ENCODE measurements around the gene SPOCK3. TPM values are rescaled to one million over a fixed set of nuclear protein-coding genes. Genes with fewer than 3 reads are reported as not detected.

The SPOCK3 gene
- total RNA-seq, 2 donors from 2014 or later = 21.1 to 22.5 TPM

GRCh38 chr4:167031534-167032156 is 202.6 kb downstream of the SPOCK3 start:
- Mint-ChIP-seq H3K36me3 (ENCODE audit: low read depth) (no peaks in the 10 kb centered on the region), H3K4me3 (no peak overlapping the region), H3K27me3 (ENCODE audit: insufficient read depth) (no peaks in the 10 kb centered on the region), H3K27ac (peak overlapping the region; percentile 0), H3K4me1 (peaks cover 14% of the 10 kb centered on the region), H3K9me3 (no peaks in the 10 kb centered on the region)
- H3K27ac ChIP-seq (ENCODE audit: low read depth, low read length) = no peak overlapping the region
- TF ChIP-seq, protein P1, sequence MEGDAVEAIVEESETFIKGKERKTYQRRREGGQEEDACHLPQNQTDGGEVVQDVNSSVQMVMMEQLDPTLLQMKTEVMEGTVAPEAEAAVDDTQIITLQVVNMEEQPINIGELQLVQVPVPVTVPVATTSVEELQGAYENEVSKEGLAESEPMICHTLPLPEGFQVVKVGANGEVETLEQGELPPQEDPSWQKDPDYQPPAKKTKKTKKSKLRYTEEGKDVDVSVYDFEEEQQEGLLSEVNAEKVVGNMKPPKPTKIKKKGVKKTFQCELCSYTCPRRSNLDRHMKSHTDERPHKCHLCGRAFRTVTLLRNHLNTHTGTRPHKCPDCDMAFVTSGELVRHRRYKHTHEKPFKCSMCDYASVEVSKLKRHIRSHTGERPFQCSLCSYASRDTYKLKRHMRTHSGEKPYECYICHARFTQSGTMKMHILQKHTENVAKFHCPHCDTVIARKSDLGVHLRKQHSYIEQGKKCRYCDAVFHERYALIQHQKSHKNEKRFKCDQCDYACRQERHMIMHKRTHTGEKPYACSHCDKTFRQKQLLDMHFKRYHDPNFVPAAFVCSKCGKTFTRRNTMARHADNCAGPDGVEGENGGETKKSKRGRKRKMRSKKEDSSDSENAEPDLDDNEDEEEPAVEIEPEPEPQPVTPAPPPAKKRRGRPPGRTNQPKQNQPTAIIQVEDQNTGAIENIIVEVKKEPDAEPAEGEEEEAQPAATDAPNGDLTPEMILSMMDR (conservative IDR thresholded peaks at IDR 0.05) = no peak
- peaks cover 3% of the 10 kb centered on the region for H3K4me1 ChIP-seq (ENCODE audit: control insufficient read depth, insufficient read depth, low read length)
- no peaks in the 10 kb centered on the region for H3K9me3 ChIP-seq (ENCODE audit: control insufficient read depth, low read length)
- H3K27me3 ChIP-seq (ENCODE audit: control insufficient read depth, insufficient read depth, low read length, poor library complexity, severe bottlenecking) = no peaks in the 10 kb centered on the region
- no peak overlapping the region for H3K9ac ChIP-seq (ENCODE audit: extremely low read depth, low read length, poor library complexity, severe bottlenecking)
- no peaks in the 10 kb centered on the region for H3K36me3 ChIP-seq (ENCODE audit: control insufficient read depth, insufficient read depth, low read length)
- no peak overlapping the region for H3K4me3 ChIP-seq (ENCODE audit: low read length)
- no peak for DNase-seq
- 66 to 100% methylated on average over 1 to 3 of the region's 3 CpGs for WGBS, 2 experiments (ENCODE audit: insufficient coverage in 1 of 2, insufficient read length in 1 of 2)

- peaks cover 3% of the 10 kb centered on the region for H3K4me1 ChIP-seq (ENCODE audit: control insufficient read depth, insufficient read depth, low read length)
- TF ChIP-seq, protein P1 (conservative IDR thresholded peaks at IDR 0.05) = no peak
- H3K9me3 ChIP-seq (ENCODE audit: control insufficient read depth, low read length) = no peaks in the 10 kb centered on the region
- H3K27ac Mint-ChIP-seq = no peak overlapping the region
- H3K27me3 ChIP-seq (ENCODE audit: control insufficient read depth, insufficient read depth, low read length, poor library complexity, severe bottlenecking) = no peaks in the 10 kb centered on the region
- no peaks in the 10 kb centered on the region for H3K27me3 Mint-ChIP-seq (ENCODE audit: insufficient read depth)
- H3K4me3 Mint-ChIP-seq = no peak overlapping the region
- no peaks in the 10 kb centered on the region for H3K36me3 ChIP-seq (ENCODE audit: control insufficient read depth, insufficient read depth, low read length)
- no peak overlapping the region for H3K9ac ChIP-seq (ENCODE audit: extremely low read depth, low read length, poor library complexity, severe bottlenecking)
- DNase-seq = no peak
- H3K4me3 ChIP-seq (ENCODE audit: low read length) = no peak overlapping the region
- H3K27ac ChIP-seq (ENCODE audit: low read depth, low read length) = no peak overlapping the region
- WGBS, 2 experiments (ENCODE audit: insufficient coverage in 1 of 2, insufficient read length in 1 of 2) = 88 to 92% methylated on average over 2 to 3 of the region's 3 CpGs
- H3K4me1 Mint-ChIP-seq = peaks cover 2% of the 10 kb centered on the region
- no peaks in the 10 kb centered on the region for H3K9me3 Mint-ChIP-seq
- no peaks in the 10 kb centered on the region for H3K36me3 Mint-ChIP-seq (ENCODE audit: low read depth)
These were observed 205.3 kb downstream of the SPOCK3 start for GRCh38 chr4:167028976-167029375.

DNA sequence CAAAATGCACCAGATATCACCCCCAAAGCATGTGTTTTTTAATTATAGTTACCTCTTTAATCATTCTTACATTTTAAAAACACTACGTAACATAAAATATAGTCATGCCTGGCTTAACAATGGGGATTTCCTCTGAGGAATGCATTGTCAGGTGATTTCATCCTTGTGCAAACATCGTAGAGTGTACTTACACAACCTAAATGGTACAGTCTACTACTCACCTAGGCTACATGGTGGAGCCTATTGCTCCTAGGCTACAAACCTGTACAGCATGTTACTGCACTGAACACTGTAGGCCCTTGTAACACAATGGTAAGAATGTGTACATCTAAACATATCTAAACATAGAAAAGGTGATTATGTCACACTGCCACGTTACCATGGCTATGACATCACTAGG is 208.6 kb downstream of the SPOCK3 start:
- H3K27ac Mint-ChIP-seq = no peak overlapping the region
- Histone ChIP-seq H3K9me3 (ENCODE audit: control insufficient read depth, low read length) (no peaks in the 10 kb centered on the region), H3K4me1 (ENCODE audit: control insufficient read depth, insufficient read depth, low read length) (no peaks in the 10 kb centered on the region), H3K27me3 (ENCODE audit: control insufficient read depth, insufficient read depth, low read length, poor library complexity, severe bottlenecking) (no peaks in the 10 kb centered on the region), H3K9ac (ENCODE audit: extremely low read depth, low read length, poor library complexity, severe bottlenecking) (no peak overlapping the region), H3K36me3 (ENCODE audit: control insufficient read depth, insufficient read depth, low read length) (no peaks in the 10 kb centered on the region), H3K4me3 (ENCODE audit: low read length) (no peak overlapping the region), H3K27ac (ENCODE audit: low read depth, low read length) (no peak overlapping the region)
- H3K36me3 Mint-ChIP-seq (ENCODE audit: low read depth) = no peaks in the 10 kb centered on the region
- WGBS, 2 experiments (ENCODE audit: insufficient coverage in 1 of 2, insufficient read length in 1 of 2) = 86 to 97% methylated on average over 1 to 3 of the region's 3 CpGs
- TF ChIP-seq, protein P1 (conservative IDR thresholded peaks at IDR 0.05) = no peak
- H3K4me3 Mint-ChIP-seq = no peak overlapping the region
- peaks cover 2% of the 10 kb centered on the region for H3K4me1 Mint-ChIP-seq
- no peaks in the 10 kb centered on the region for H3K9me3 Mint-ChIP-seq
- no peak for DNase-seq
- H3K27me3 Mint-ChIP-seq (ENCODE audit: insufficient read depth) = no peaks in the 10 kb centered on the region
